Common myeloid progenitor, CD34-positive (primary cell): ENCODE measurements around the gene MVB12A.
A peak's percentile ranks its signal among the peaks of the same experiment; 100 is the strongest.

Source experiments
- CTCF ChIA-PET: fragments of 350-600 bp; sonication (Branson Sonifier 250); formaldehyde crosslinking; loops from one replicate; lab custom pipeline; 2021; ENCODE audit warnings: antibody characterized with exemption; lab: Charles Lee
- POLR2A ChIA-PET: fragments of 350-600 bp; sonication (Branson Sonifier 250); formaldehyde crosslinking; loops from one replicate; lab custom pipeline; 2021; ENCODE audit warnings: antibody characterized with exemption; lab: Charles Lee
- DNase-seq, 3 donors: peaks; one replicate each; pipeline versions ENCODE4 v3.0.0 to v3.0.0-alpha.2; 2013
- H3K27ac ChIP-seq, 2 experiments: 1 replicate in 1 of 2; 2 replicates in 1 of 2; pipeline ENCODE4 v1.7.0; 2013; ENCODE audit warnings: inconsistent platforms in 2 of 2, low read length in 2 of 2, mild to moderate bottlenecking in 2 of 2, low read depth in 1 of 2, moderate library complexity in 1 of 2; ENCODE audit not compliant: severe bottlenecking in 2 of 2, insufficient read depth in 1 of 2, poor library complexity in 1 of 2
- H3K27me3 ChIP-seq, 5 experiments: replicated peaks in 2 of 5; 1 replicate in 3 of 5; 2 replicates in 2 of 5; pipeline versions ENCODE4 v1.6.1 to v1.7.0; 2013; ENCODE audit warnings: low read length in 4 of 5, mild to moderate bottlenecking in 2 of 5, moderate library complexity in 2 of 5, inconsistent platforms in 1 of 5; ENCODE audit not compliant: insufficient read depth in 5 of 5, control insufficient read depth in 4 of 5
- H3K36me3 ChIP-seq, 4 experiments: 1 replicate in 2 of 4; 2 replicates in 2 of 4; pipeline versions ENCODE4 v1.6.1 to v1.7.0; 2013; ENCODE audit warnings: low read length in 3 of 4, control low read depth in 1 of 4, mild to moderate bottlenecking in 1 of 4; ENCODE audit not compliant: control insufficient read depth in 4 of 4, insufficient read depth in 4 of 4
- H3K4me1 ChIP-seq, 4 experiments: 1 replicate in 3 of 4; 2 replicates in 1 of 4; pipeline versions ENCODE4 v1.6.1 to v1.7.1; 2013; ENCODE audit warnings: low read length in 3 of 4, mild to moderate bottlenecking in 3 of 4, control low read depth in 1 of 4, inconsistent platforms in 1 of 4, moderate library complexity in 1 of 4; ENCODE audit not compliant: control insufficient read depth in 4 of 4, insufficient read depth in 4 of 4; ENCODE audit errors: control extremely low read depth in 1 of 4
- H3K4me3 ChIP-seq, 7 experiments: 1 replicate in 4 of 7; 2 replicates in 3 of 7; pipeline versions ENCODE4 v1.5.1 to v1.7.0; 2013; ENCODE audit warnings: mild to moderate bottlenecking in 7 of 7, low read length in 6 of 7, moderate library complexity in 6 of 7, inconsistent platforms in 2 of 7, low read depth in 2 of 7, control low read depth in 1 of 7; ENCODE audit not compliant: insufficient read depth in 4 of 7, control insufficient read depth in 1 of 7; ENCODE audit errors: extremely low read depth in 1 of 7
- H3K9me3 ChIP-seq, 5 experiments: 1 replicate in 4 of 5; 2 replicates in 1 of 5; pipeline versions ENCODE4 v1.6.1 to v1.7.1; 2013; ENCODE audit warnings: low read length in 4 of 5, mild to moderate bottlenecking in 2 of 5, inconsistent platforms in 1 of 5, low read depth in 1 of 5, moderate library complexity in 1 of 5; ENCODE audit not compliant: control insufficient read depth in 4 of 5, insufficient read depth in 2 of 5; ENCODE audit errors: control extremely low read depth in 1 of 5
- WGBS: methylation state at CpG from one replicate; pipeline ENCODE4 v1.1.5; 2013; ENCODE audit not compliant: insufficient coverage; 5-methylcytosine and 5-hydroxymethylcytosine counted together

MVB12A gene

DNA sequence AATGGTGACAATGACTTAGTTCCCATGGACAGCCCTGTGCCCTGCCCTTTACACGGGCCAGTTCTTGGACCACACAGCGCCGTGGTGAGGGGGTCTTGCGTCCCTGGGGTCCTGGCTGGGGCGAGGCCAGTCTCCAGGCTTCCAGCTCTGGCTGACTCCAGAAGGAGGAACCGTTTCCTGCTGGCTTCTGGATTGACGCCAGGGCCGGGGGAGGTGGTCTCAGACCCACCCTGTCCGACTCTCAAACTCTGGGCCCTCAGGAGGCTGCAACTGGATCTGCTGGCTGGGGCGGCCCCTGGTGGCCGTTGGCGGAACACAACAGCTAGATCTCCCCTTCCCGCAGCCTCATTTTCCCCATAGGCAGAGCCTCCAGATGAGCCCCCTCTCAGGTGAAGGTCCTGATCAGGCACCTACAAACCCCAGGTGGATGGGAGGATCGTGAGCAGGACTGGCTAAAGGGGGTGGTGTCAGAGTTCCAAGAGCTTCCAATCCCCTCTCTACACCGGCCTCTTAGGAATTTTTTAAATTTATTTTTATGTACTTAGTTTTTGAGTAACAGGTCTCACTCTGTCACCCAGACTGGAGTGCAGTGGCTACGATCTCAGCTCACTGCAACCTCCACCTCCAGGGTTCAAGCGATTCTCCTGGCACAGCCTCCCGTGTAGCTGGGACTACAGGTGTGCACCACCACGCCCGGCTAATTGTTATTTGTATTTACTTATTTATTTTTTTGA, 33.8 kb upstream of the MVB12A start:
- H3K4me1 ChIP-seq, result peaks cover 4 to 28% (median 20%) of the 10 kb centered on the region in 4 experiments

DNA sequence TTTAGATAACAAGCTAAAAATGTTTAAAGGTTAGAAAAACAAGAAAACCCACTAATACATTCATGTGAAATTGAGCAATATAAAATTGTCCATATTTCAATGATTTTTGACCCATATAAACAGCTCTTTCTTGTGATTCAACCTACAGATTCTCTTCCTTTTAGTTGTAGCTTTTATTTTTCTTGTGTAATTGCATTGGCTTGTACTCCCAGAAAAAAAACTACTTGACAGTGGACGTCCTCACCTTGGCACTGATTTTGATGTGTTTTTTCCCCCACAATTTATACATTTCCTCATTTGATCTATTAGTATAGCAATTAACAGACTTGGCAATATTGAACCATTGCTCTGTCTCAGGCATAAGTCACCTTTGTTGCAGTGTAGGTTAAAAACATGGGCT, 30.6 kb upstream of the MVB12A start:
- Histone ChIP-seq H3K27me3 (peaks cover 0 to 5% (median 0%) of the 10 kb centered on the region in 5 experiments), H3K4me3 (no peak overlapping the region), H3K27ac (no peak overlapping the region), H3K9me3 (peaks cover 0 to 3% (median 0%) of the 10 kb centered on the region in 5 experiments), H3K4me1 (peaks cover 4 to 39% (median 30%) of the 10 kb centered on the region in 4 experiments), H3K36me3 (no peaks in the 10 kb centered on the region)
- ChIA-PET CTCF (interaction anchor here (0.6 to 10.4 kb wide), 18 partner anchors 8 to 532 kb away, joined by 3 to 144 read pairs (median 5); partner anchors contain the start of genes ANO8, PLVAP, TMEM221 and USHBP1), POLR2A (no interaction called here)
- no CpG with 5 or more reads among the region's 1 CpG for WGBS
- no peak for DNase-seq

More for the DNA sequence above, 33.8 kb upstream of the MVB12A start:
- peaks cover 0 to 5% (median 0%) of the 10 kb centered on the region in 5 experiments for H3K27me3 ChIP-seq
- peak in 2 of 3 donors; percentile 61 to 70 for DNase-seq
- H3K36me3 ChIP-seq, result no peaks in the 10 kb centered on the region
- ChIA-PET POLR2A (interaction anchor here (0.7 kb wide), 1 partner anchor 79 kb away, joined by 3 read pairs; no protein-coding TSS in a partner anchor), CTCF (interaction anchor here (0.7 to 10.4 kb wide), 16 partner anchors 8 to 94 kb away, joined by 3 to 144 read pairs (median 4); no protein-coding TSS in a partner anchor)
- H3K27ac ChIP-seq, result no peak overlapping the region
- no peak overlapping the region for H3K4me3 ChIP-seq
- H3K9me3 ChIP-seq, result peaks cover 0 to 3% (median 0%) of the 10 kb centered on the region in 5 experiments
- 54% methylated on average over 13 of the region's 20 CpGs for WGBS

DNA sequence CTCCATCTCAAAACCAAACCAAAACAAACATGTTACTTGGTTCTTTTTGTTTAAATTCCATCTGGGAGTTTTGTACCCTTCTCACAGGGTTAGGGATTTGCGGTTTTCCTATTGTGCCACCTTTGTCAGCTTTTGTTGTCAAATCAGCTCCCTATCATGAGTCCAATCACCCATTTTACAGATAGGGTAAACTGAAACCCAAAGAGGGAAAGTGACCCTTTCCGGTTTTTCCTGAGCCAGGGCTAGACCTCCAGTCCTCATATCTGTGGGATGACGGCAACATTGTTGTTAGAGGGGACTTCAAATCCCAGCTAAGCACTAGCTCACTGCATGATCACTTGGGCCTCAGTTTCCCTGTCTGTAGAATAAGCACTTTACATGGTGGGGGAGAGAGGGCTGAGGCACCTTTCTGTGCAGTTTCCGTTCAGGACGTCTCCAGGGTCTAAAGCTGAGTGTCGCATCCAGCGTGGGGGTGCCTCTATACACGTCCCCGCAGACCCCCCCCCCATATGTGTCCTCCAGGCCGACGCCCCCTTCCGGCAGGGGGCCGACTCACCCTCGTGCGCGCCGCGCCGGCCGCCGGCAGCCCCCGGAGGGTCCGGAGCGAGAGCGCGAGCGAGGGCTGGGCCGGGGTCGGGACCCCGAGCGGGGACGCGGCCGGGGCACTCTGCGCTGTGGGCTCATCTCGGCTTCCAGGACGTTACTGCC, 29.7 kb upstream of the MVB12A start:
- no peaks in the 10 kb centered on the region for H3K36me3 ChIP-seq
- no peak overlapping the region for H3K27ac ChIP-seq
- ChIA-PET CTCF (interaction anchor here (0.8 to 10.4 kb wide), 15 partner anchors 9 to 317 kb away, joined by 3 to 144 read pairs (median 3); partner anchors contain the start of genes BST2, MVB12A, TMEM221 and USHBP1), POLR2A (no interaction called here)
- peaks cover 0 to 5% (median 0%) of the 10 kb centered on the region in 5 experiments for H3K27me3 ChIP-seq
- H3K9me3 ChIP-seq, result peaks cover 0 to 3% (median 0%) of the 10 kb centered on the region in 5 experiments
- 8% methylated on average over 24 of the region's 37 CpGs for whole genome bisulfite sequencing
- peak overlapping the region; percentile 32 to 84 (median 70) for H3K4me3 ChIP-seq
- peaks cover 4 to 46% (median 35%) of the 10 kb centered on the region in 4 experiments for H3K4me1 ChIP-seq
- peak in 1 of 3 donors; percentile 62 for DNase-seq

DNA sequence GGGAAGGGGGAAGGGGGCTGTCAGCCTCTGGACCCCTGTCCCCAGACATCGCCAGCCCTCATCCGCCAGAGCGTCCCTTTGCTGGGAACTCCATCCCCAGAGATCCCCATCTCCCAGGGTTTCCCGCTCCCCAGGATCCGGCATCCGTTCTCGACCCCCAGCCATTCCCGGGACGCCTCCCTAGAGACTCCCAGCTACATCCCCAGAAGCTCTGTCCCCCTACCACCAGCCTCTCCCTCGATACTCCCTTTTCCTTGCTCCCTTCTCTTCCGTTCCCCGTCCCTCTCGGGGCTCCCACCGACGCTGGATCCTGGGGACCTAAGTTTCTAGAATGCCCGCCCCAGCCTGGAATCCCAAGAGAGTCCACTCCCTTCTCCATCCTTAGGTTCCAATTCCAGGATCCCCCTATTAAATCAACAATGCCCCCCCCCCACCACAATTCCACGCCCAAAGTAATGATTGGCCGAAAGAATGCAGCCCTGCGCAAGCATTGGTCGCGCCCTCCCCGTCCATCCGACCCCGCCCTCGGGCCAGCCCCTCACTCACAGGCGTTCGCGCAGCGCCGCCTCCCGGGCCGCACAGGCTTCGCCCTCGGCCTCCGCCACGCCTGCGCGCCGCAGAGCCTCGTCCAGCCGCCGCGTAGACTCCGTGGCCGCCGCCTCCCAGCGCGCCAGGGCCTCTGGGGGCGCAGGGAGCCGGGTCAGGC, 29.0 kb upstream of the MVB12A start:
- ChIA-PET POLR2A (interaction anchor here (0.6 to 1.1 kb wide), 2 partner anchors 32 to 52 kb away, joined by 3 read pairs; no protein-coding TSS in a partner anchor), CTCF (interaction anchor here (0.9 to 10.4 kb wide), 7 partner anchors 10 to 317 kb away, joined by 3 to 144 read pairs (median 4); partner anchors contain the start of genes BST2 and MVB12A)
- H3K4me3 ChIP-seq, result peak overlapping the region; percentile 32 to 84 (median 70)
- H3K9me3 ChIP-seq, result peaks cover 0 to 3% (median 0%) of the 10 kb centered on the region in 5 experiments
- DNase-seq, result peak; percentile 92 to 94 (median 93)
- WGBS, result under 1% methylated on average over 43 of the region's 50 CpGs
- H3K27ac ChIP-seq, result no peak overlapping the region
- no peaks in the 10 kb centered on the region for H3K36me3 ChIP-seq
- peaks cover 4 to 47% (median 38%) of the 10 kb centered on the region in 4 experiments for H3K4me1 ChIP-seq
- peaks cover 0 to 5% (median 0%) of the 10 kb centered on the region in 5 experiments for H3K27me3 ChIP-seq

DNA sequence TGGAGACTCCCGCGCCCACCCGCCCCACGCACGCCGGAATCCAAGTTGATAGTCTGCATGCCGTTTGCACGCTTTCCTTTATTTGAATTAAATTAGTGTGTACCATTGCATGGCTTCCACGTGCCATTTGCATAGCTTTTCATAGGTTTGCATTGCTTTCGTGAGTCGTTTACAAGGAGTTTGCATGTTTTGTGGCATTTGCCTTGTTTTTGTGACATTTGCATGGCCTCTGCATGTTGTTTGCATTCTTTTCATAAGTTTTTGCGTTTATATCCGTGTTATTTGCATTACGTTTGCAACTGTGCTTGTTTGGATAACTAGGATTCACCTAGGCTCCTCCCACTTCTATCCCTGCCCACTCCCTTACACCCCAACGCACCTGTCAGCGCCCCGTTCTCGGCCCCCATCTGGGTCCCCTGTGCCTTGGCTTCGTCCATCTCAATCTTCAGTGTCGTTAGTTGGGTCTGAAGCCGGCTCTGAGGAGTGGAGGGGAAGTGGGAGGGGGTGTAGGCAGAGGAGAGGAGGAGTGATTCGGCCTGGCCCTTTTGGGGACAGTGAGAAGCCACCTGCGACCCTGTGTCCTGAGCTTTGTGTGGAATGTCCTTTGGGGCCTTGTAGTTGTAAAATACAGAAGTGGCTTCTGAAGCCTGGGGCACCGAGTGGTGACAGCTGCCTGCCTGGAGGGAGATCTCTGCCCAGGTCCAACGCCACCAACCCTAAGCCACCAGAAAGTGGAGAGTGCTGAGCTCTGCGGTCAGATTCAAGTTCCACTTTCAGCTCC, 28.3 kb upstream of the MVB12A start:
- Histone ChIP-seq H3K4me3 (peak overlapping the region in 6 of 7 experiments; percentile 27 to 84 (median 56)), H3K4me1 (peaks cover 4 to 46% (median 38%) of the 10 kb centered on the region in 4 experiments), H3K27ac (no peak overlapping the region), H3K36me3 (no peaks in the 10 kb centered on the region), H3K9me3 (peaks cover 0 to 3% (median 0%) of the 10 kb centered on the region in 5 experiments), H3K27me3 (peaks cover 0 to 5% (median 0%) of the 10 kb centered on the region in 5 experiments)
- POLR2A ChIA-PET, result interaction anchor here (0.6 to 1.1 kb wide), 2 partner anchors 33 to 53 kb away, joined by 3 read pairs; no protein-coding TSS in a partner anchor
- peak in 2 of 3 donors; percentile 82 to 85 for DNase-seq
- CTCF ChIA-PET, result interaction anchor here (0.6 to 10.4 kb wide), 12 partner anchors 11 to 346 kb away, joined by 3 to 144 read pairs (median 4); partner anchors contain the start of gene BST2
- WGBS, result 8% methylated on average over 13 of the region's 26 CpGs
